Thymus (tissue), 14 donors: ENCODE measurements around the gene JUP. TPM values are rescaled to one million over a fixed set of nuclear protein-coding genes. Genes with fewer than 3 reads are reported as not detected.
A peak's percentile ranks its signal among the peaks of the same experiment; 100 is the strongest.
"Not testable (repeated sequence)": the region's sequence is repeated elsewhere in the genome, so short reads cannot be mapped to it uniquely, and the experiment has no call there.

Experiments used
- DNase-seq, 9 donors: peaks; one replicate each; pipeline ENCODE4 v3.0.0-alpha.2; 2013; ENCODE audit warnings: low spot score in 9 of 9, low read depth in 6 of 9, missing footprints in 1 of 9
- H3K27ac ChIP-seq, 2 donors: one replicate each; pipeline ENCODE4 v1.5.1; 2013; ENCODE audit warnings: control low read depth in 1 of 2, low read depth in 1 of 2, low read length in 1 of 2, mild to moderate bottlenecking in 1 of 2, moderate library complexity in 1 of 2
- H3K27me3 ChIP-seq, 2 donors: one replicate each; pipeline ENCODE4 v1.5.1; 2013; ENCODE audit warnings: low read length in 1 of 2; ENCODE audit not compliant: control insufficient read depth in 2 of 2, insufficient read depth in 1 of 2
- H3K36me3 ChIP-seq, 2 donors: one replicate each; pipeline ENCODE4 v1.5.1; 2013; ENCODE audit warnings: low read length in 1 of 2, mild to moderate bottlenecking in 1 of 2, moderate library complexity in 1 of 2; ENCODE audit not compliant: control insufficient read depth in 2 of 2, insufficient read depth in 2 of 2
- H3K4me1 ChIP-seq, 2 donors: one replicate each; pipeline ENCODE4 v1.5.1; 2013; ENCODE audit warnings: low read length in 2 of 2; ENCODE audit not compliant: control insufficient read depth in 2 of 2, insufficient read depth in 2 of 2
- H3K4me3 ChIP-seq, 2 donors: one replicate each; pipeline ENCODE4 v1.5.1; 2013; ENCODE audit warnings: low read length in 2 of 2, control low read depth in 1 of 2, mild to moderate bottlenecking in 1 of 2
- H3K9me3 ChIP-seq, 2 donors: one replicate each; pipeline ENCODE4 v1.5.1; 2013; ENCODE audit warnings: low read length in 1 of 2, mild to moderate bottlenecking in 1 of 2; ENCODE audit not compliant: control insufficient read depth in 2 of 2, insufficient read depth in 1 of 2
- WGBS: extraction: QIAGEN DNeasy Blood & Tissue Kit; methylation state at CpG from one replicate; pipeline ENCODE4 v1.1.7; 2013; 5-methylcytosine and 5-hydroxymethylcytosine counted together
- long read RNA-seq, 10 donors: transcript quantifications; one replicate each; lab custom pipeline, GENCODE V29; 2026
- polyA plus RNA-seq: library from polyadenylated mRNA; stranded (reverse); fragments of 200-250 nt; gene quantifications from one replicate; pipeline ENCODE4 v1.2.3, GENCODE V29; 2013
- total RNA-seq: library from RNA; stranded (reverse); fragments of 120-200 nt; gene quantifications from one replicate; pipeline ENCODE4 v1.2.4, GENCODE V29; 2013
- donor health status: healthy.

The JUP gene
- total RNA-seq = 27.0 TPM
- 87.6 TPM for polyA plus RNA-seq
- long read RNA-seq, donor 1 = 0 reads
- long read RNA-seq, donor 2 = 0 reads
- long read RNA-seq, donor 3, transcript JUP-201 (15 exons, 3,200 nt) = major isoform, 8 of 29 reads
- long read RNA-seq, donor 3, partial matches to known transcripts = 19 of 29 reads
- long read RNA-seq, donor 3, other reads (novel, unspliced or antisense) = 0 of 29 reads
- long read RNA-seq, donor 4, partial matches to known transcripts = 0 of 7 reads
- long read RNA-seq, donor 4, other reads (novel, unspliced or antisense) = 0 of 7 reads
- long read RNA-seq, donor 5, partial matches to known transcripts = 25 of 31 reads
- long read RNA-seq, donor 5, other reads (novel, unspliced or antisense) = 0 of 31 reads
- long read RNA-seq, donor 6, transcript JUP-201 (15 exons, 3,200 nt) = major isoform, 6 of 55 reads
- long read RNA-seq, donor 6, partial matches to known transcripts = 47 of 55 reads
- long read RNA-seq, donor 6, other reads (novel, unspliced or antisense) = 0 of 55 reads
- long read RNA-seq, donor 7, partial matches to known transcripts = 0 of 2 reads
- long read RNA-seq, donor 7, other reads (novel, unspliced or antisense) = 0 of 2 reads
- long read RNA-seq, donor 8, partial matches to known transcripts = 22 of 26 reads
- long read RNA-seq, donor 8, other reads (novel, unspliced or antisense) = 0 of 26 reads
- long read RNA-seq, donor 9, partial matches to known transcripts = 0 of 1 reads
- long read RNA-seq, donor 9, other reads (novel, unspliced or antisense) = 0 of 1 reads
- long read RNA-seq, donor 10, transcript JUP-201 (15 exons, 3,200 nt) = major isoform, 7 of 10 reads
- long read RNA-seq, donor 10, partial matches to known transcripts = 0 of 10 reads
- long read RNA-seq, donor 10, other reads (novel, unspliced or antisense) = 0 of 10 reads

- Histone ChIP-seq H3K4me1 (peaks cover 18 to 78% of the 10 kb centered on the region in 2 donors), H3K27ac (peak within 1 kb of the TSS; percentile 71 to 83), H3K27me3 (peaks cover 0 to 5% of the 10 kb centered on the region in 2 donors), H3K9me3 (no peaks in the 10 kb centered on the region), H3K4me3 (peak within 1 kb of the TSS; percentile 55 to 58), H3K36me3 (peaks cover 0 to 3% of the 10 kb centered on the region in 2 donors)
- under 1% methylated on average over 79 of the region's 79 CpGs for WGBS
- peak; percentile 85 to 98 (median 94) for DNase-seq
These were observed at the start of gene JUP for GRCh38 chr17:41786227-41787020. JUP (minus strand) TSS chr17:41786711; CDS start chr17:41771854, 14,857 bp downstream.

GRCh38 chr17:41835800-41836549 is 49.5 kb upstream of the JUP start, which contains the start of gene NT5C3B:
NT5C3B (minus strand) TSS chr17:41836232; CDS start chr17:41836193, 39 bp downstream.
- 1% methylated on average over 72 of the region's 72 CpGs for WGBS
- peak in 6 of 9 donors; percentile 1 to 68 (median 27) for DNase-seq

GRCh38 chr17:41835214-41835799 is 48.8 kb upstream of the JUP start:
- peaks cover 0 to 26% of the 10 kb centered on the region in 2 donors for H3K27me3 ChIP-seq
- WGBS = 37% methylated on average over 13 of the region's 13 CpGs
- DNase-seq = no peak
- H3K36me3 ChIP-seq = peaks cover 0 to 6% of the 10 kb centered on the region in 2 donors
- H3K4me1 ChIP-seq = peaks cover 3 to 11% of the 10 kb centered on the region in 2 donors
- no peak overlapping the region for H3K27ac ChIP-seq
- H3K4me3 ChIP-seq = peak overlapping the region; percentile 54 to 67
- H3K9me3 ChIP-seq = no peaks in the 10 kb centered on the region

More at GRCh38 chr17:41835800-41836549, 49.5 kb upstream of the JUP start, which contains the start of gene NT5C3B:
- Histone ChIP-seq H3K4me1 (peaks cover 3 to 11% of the 10 kb centered on the region in 2 donors), H3K27ac (no peak within 1 kb of the TSS), H3K4me3 (peak within 1 kb of the TSS; percentile 54 to 67), H3K27me3 (peaks cover 0 to 26% of the 10 kb centered on the region in 2 donors), H3K36me3 (peaks cover 0 to 2% of the 10 kb centered on the region in 2 donors), H3K9me3 (no peaks in the 10 kb centered on the region)

DNA sequence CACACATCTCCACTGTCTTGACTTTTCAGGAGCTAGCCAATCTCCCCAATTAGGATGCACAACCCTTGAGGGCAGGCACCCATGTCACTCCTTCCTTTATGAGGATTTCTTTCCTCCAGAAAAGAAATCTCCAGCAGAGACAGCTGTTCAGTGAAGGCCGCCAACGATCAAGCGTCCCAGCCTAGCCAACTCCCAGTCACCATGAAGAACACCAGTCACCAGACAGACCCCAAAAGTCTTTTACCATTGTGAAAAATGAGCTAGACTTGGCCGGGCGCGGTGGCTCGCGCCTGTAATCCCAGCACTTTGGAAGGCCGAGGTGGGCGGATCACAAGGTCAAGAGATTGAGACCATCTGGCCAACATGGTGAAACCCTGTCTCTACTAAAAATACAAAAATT is 43.5 kb upstream of the JUP start:
- H3K9me3 ChIP-seq, H3K4me3 ChIP-seq, H3K27ac ChIP-seq, DNase-seq, H3K27me3 ChIP-seq, H3K4me1 ChIP-seq, H3K36me3 ChIP-seq: not testable (repeated sequence)
- 90% methylated on average over 10 of the region's 10 CpGs for WGBS

DNA sequence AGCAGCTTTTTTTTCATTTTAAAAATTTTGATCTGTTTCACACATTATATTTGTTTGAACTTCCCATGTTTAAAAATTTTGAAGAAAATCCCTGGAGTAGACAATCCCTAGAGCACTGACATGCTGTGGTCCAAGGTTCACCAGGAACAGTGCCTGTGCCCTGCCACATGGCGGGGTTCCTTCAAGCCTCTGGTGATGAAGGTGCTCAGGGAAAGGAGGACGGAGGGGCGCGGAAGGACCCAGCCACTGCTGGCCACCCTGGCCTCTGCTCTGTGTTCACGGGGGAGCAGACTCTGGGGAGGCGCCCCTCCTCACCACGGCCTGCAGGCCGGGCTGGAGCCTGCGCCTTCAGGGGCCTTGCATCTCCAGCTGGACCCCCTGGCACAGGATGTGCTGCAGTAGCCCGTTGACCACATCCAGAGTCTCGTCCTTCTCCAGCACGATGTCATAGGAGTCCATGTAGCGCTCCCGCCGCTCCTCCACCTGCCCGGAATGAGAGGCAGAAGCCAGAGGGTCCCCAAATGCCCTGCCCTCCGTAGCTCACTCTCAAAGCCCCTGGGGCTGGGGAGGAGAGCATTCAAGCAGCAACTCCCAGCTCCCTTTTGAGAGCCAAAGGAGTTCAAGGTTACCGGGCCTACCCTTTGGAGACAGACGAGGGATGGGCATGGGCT is 38.8 kb upstream of the JUP start:
- Histone ChIP-seq H3K4me1 (no peaks in the 10 kb centered on the region), H3K4me3 (no peak overlapping the region), H3K9me3 (no peaks in the 10 kb centered on the region), H3K27ac (no peak overlapping the region), H3K27me3 (no peaks in the 10 kb centered on the region), H3K36me3 (peaks cover 4 to 8% of the 10 kb centered on the region in 2 donors)
- WGBS = 97% methylated on average over 19 of the region's 19 CpGs
- DNase-seq = no peak

GRCh38 chr17:41824086-41824485 is 37.6 kb upstream of the JUP start:
- H3K4me3 ChIP-seq = no peak overlapping the region
- no peak for DNase-seq
- no peaks in the 10 kb centered on the region for H3K27me3 ChIP-seq
- WGBS = 78% methylated on average over 7 of the region's 7 CpGs
- H3K4me1 ChIP-seq = no peaks in the 10 kb centered on the region
- H3K9me3 ChIP-seq = no peaks in the 10 kb centered on the region
- no peak overlapping the region for H3K27ac ChIP-seq
- H3K36me3 ChIP-seq = peaks cover 3% of the 10 kb centered on the region in 2 donors

GRCh38 chr17:41823580-41823979 is 37.1 kb upstream of the JUP start:
- Histone ChIP-seq H3K9me3 (no peaks in the 10 kb centered on the region), H3K27me3 (no peaks in the 10 kb centered on the region), H3K27ac (no peak overlapping the region), H3K4me1 (no peaks in the 10 kb centered on the region), H3K36me3 (peaks cover 3% of the 10 kb centered on the region in 2 donors), H3K4me3 (no peak overlapping the region)
- DNase-seq = no peak
- WGBS = 95% methylated on average over 7 of the region's 7 CpGs
